Ishikawa (cell line): ENCODE measurements around the gene CCDC70.

Experiments used
- CEBPB ChIP-seq: IDR thresholded peaks from 2 replicates; pipeline ENCODE4 v1.6.1; 2012
- CREB1 ChIP-seq: IDR thresholded peaks from 2 replicates; pipeline ENCODE4 v1.6.1; 2012; ENCODE audit warnings: low read depth
- EGR1 ChIP-seq: IDR thresholded peaks from 2 replicates; pipeline ENCODE4 v1.6.1; 2012
- EP300 ChIP-seq: IDR thresholded peaks from 2 replicates; pipeline ENCODE4 v1.6.1; 2012; ENCODE audit warnings: borderline replicate concordance
- FOXM1 ChIP-seq: IDR thresholded peaks from 2 replicates; pipeline ENCODE4 v1.6.1; 2012; ENCODE audit warnings: low read depth, borderline replicate concordance
- NFIC ChIP-seq: IDR thresholded peaks from 2 replicates; pipeline ENCODE4 v1.6.1; 2012
- RAD21 ChIP-seq: IDR thresholded peaks from 2 replicates; pipeline ENCODE4 v1.6.1; 2012; ENCODE audit warnings: low read depth
- TAF1 ChIP-seq: IDR thresholded peaks from 2 replicates; pipeline ENCODE4 v1.6.1; 2012; ENCODE audit warnings: low read depth, mild to moderate bottlenecking
- TCF12 ChIP-seq: IDR thresholded peaks from 2 replicates; pipeline ENCODE4 v1.6.1; 2012; ENCODE audit warnings: low read depth
- TEAD4 ChIP-seq: IDR thresholded peaks from 2 replicates; pipeline ENCODE4 v1.6.1; 2012
- YY1 ChIP-seq: IDR thresholded peaks from 2 replicates; pipeline ENCODE4 v1.6.1; 2012; ENCODE audit warnings: low read depth
- ZBTB7A ChIP-seq: IDR thresholded peaks from 2 replicates; pipeline ENCODE4 v1.6.1; 2012; ENCODE audit warnings: low read depth
- TF ChIP-seq, protein P1 (sequence below): IDR thresholded peaks from 2 replicates; pipeline ENCODE4 v1.6.1; 2012
- TF ChIP-seq, protein P2 (sequence below): IDR thresholded peaks from 2 replicates; pipeline ENCODE4 v1.6.1; 2012
- TF ChIP-seq, protein P3 (sequence below): IDR thresholded peaks from 2 replicates; pipeline ENCODE4 v1.6.1; 2012; ENCODE audit warnings: low read depth, mild to moderate bottlenecking

CCDC70 gene

DNA sequence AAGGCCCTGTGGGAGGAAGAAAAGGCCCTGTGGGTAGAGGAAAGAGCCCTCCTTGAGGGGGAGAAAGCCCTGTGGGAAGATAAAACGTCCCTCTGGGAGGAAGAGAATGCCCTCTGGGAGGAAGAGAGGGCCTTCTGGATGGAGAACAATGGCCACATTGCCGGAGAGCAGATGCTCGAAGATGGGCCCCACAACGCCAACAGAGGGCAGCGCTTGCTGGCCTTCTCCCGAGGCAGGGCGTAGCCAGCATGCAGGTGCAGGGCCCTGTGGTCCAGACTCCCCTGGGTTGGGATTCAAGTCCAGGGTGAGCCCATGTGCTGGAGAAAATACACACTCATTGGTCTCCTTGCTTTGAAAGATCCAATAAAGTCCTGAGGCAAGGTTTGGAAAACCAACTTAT, 4.1 kb downstream of the CCDC70 start:
- TF ChIP-seq RAD21: peak; percentile 11; the same call in 1 of the 2 replicates
- TF ChIP-seq CREB1: no peak

DNA sequence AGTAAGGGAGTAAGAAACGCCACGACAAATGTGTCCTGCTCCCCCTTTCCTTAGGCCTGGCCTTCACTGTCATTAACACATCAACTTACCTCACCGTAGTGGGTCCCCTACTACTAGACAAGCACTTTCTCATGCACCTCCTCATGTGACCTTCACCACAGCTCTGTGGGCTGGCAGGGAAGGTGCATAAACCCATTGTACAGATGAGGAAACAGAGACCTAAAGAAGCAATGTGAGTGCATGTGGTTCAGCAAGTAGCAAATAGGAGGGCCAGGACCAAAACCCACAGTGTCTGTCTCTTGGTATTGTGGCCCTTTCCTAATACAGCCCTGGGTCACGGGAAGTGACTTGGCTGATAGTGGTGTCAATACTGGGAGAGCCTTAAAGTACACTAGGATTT, 5.3 kb downstream of the CCDC70 start:
- TF ChIP-seq EGR1: no peak
- TF ChIP-seq TEAD4: no peak
- TF ChIP-seq NFIC: no peak
- TF ChIP-seq YY1: no peak
- TF ChIP-seq TAF1: no peak
- TF ChIP-seq, protein P1, sequence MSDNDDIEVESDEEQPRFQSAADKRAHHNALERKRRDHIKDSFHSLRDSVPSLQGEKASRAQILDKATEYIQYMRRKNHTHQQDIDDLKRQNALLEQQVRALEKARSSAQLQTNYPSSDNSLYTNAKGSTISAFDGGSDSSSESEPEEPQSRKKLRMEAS: no peak
- TF ChIP-seq CREB1: no peak
- no peak for TF ChIP-seq FOXM1
- TF ChIP-seq, protein P2, sequence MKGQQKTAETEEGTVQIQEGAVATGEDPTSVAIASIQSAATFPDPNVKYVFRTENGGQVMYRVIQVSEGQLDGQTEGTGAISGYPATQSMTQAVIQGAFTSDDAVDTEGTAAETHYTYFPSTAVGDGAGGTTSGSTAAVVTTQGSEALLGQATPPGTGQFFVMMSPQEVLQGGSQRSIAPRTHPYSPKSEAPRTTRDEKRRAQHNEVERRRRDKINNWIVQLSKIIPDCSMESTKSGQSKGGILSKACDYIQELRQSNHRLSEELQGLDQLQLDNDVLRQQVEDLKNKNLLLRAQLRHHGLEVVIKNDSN: no peak
- no peak for TF ChIP-seq TCF12
- TF ChIP-seq, protein P3, sequence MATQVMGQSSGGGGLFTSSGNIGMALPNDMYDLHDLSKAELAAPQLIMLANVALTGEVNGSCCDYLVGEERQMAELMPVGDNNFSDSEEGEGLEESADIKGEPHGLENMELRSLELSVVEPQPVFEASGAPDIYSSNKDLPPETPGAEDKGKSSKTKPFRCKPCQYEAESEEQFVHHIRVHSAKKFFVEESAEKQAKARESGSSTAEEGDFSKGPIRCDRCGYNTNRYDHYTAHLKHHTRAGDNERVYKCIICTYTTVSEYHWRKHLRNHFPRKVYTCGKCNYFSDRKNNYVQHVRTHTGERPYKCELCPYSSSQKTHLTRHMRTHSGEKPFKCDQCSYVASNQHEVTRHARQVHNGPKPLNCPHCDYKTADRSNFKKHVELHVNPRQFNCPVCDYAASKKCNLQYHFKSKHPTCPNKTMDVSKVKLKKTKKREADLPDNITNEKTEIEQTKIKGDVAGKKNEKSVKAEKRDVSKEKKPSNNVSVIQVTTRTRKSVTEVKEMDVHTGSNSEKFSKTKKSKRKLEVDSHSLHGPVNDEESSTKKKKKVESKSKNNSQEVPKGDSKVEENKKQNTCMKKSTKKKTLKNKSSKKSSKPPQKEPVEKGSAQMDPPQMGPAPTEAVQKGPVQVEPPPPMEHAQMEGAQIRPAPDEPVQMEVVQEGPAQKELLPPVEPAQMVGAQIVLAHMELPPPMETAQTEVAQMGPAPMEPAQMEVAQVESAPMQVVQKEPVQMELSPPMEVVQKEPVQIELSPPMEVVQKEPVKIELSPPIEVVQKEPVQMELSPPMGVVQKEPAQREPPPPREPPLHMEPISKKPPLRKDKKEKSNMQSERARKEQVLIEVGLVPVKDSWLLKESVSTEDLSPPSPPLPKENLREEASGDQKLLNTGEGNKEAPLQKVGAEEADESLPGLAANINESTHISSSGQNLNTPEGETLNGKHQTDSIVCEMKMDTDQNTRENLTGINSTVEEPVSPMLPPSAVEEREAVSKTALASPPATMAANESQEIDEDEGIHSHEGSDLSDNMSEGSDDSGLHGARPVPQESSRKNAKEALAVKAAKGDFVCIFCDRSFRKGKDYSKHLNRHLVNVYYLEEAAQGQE: no peak
- no peak for TF ChIP-seq CEBPB
- no peak for TF ChIP-seq ZBTB7A
- TF ChIP-seq RAD21: no peak
- no peak for TF ChIP-seq EP300

DNA sequence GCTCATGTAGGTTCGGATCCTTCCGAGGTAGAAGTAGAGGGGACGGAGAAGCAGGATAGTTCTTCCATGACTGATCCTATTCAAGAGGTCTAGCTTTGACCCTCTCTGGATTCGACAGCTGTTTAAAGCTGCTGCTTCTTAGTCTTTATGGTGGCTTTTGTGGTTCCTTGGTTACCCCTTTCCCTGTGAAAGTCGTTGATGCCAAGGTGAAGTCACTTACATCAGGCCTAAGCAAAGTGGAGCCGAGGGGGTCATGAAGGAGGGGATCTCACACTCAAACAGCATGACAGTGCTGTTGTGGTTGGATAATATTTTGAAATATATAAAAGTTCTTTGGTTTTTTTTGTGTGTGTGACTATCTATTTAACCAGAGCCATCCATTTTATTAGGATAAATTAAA, 8.1 kb downstream of the CCDC70 start:
- no peak for TF ChIP-seq RAD21
- no peak for TF ChIP-seq ZBTB7A
- no peak for TF ChIP-seq YY1
- no peak for TF ChIP-seq TEAD4
- TF ChIP-seq, protein P2: no peak
- no peak for TF ChIP-seq CREB1
- no peak for TF ChIP-seq EGR1
- no peak for TF ChIP-seq EP300
- no peak for TF ChIP-seq NFIC
- TF ChIP-seq TAF1: no peak
- no peak for TF ChIP-seq CEBPB
- TF ChIP-seq, protein P3: no peak
- no peak for TF ChIP-seq FOXM1
- TF ChIP-seq TCF12: no peak
- TF ChIP-seq, protein P1: no peak

DNA sequence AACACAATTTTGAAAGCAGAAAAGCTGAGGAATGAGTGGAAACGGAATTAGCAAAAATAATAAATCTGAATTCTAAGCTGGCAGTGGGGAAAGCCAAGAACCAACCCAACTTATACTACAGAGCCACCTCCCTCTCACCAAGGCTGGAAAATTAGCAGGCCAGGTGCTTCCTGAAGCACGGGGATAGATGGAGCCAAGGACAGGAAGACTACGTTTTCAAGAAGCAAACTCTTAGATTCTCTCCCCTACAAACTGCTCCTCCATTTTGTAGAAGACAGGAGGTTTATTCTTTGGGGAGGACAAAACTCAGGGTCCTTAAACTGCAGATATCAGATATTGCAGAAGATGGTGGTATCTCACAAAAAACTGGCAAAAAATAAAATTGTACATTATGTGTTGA, 8.8 kb downstream of the CCDC70 start:
- TF ChIP-seq, protein P2: no peak
- TF ChIP-seq, protein P1: no peak
- no peak for TF ChIP-seq TAF1
- no peak for TF ChIP-seq CREB1

DNA sequence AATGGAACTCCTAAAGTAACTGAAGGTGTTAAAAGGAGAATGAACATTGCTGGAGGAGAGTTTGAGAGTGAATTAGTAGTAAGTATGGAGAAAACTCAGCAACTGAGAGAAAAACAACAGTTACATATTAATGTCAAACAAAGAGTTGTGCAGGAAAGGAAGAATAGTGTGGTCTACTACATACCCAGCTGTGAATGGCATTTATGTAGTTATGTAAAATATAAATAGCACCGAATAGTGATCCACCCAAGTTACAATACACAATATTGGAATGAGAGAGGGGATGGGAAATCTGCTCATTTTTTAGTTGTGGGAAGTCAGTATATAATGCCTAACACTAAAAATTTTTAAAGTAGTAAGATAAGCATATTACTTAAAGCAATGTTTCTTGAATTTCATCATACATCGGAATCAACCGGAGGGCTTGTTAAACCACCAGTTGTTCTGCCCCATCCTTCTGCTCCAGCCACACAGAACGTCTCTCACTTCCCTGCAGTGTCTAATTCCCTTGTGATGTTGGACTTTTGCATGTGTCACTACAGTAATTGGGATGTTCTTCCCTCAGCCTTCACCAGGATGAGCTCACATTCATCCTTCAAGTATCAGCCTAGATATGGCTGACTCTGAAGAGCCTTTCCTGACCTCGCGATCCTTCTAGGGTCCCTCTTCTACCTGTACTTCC, 11.5 kb downstream of the CCDC70 start:
- TF ChIP-seq CEBPB: no peak
- TF ChIP-seq EP300: no peak
- TF ChIP-seq ZBTB7A: no peak
- TF ChIP-seq FOXM1: no peak
- TF ChIP-seq CREB1: no peak
- no peak for TF ChIP-seq YY1
- no peak for TF ChIP-seq TCF12
- no peak for TF ChIP-seq TAF1
- TF ChIP-seq, protein P2: no peak
- TF ChIP-seq NFIC: no peak
- TF ChIP-seq TEAD4: no peak
- TF ChIP-seq, protein P1: no peak
- no peak for TF ChIP-seq RAD21
